Sigmoid colon (tissue), 7 donors: ENCODE results near the gene CYP2F1. TPM values are rescaled to one million over a fixed set of nuclear protein-coding genes. Genes with fewer than 3 reads are reported as not detected.

Experiments
- DNase-seq: peaks from one replicate; pipeline ENCODE4 v3.0.0-alpha.2; 2019
- H3K27ac ChIP-seq, 4 donors: fragments of 200-600 bp; sonication (generic); one replicate each; pipeline ENCODE4 v1.5.1; 2016 to 2019; ENCODE audit warnings: mild to moderate bottlenecking in 1 of 4
- H3K27me3 ChIP-seq, 3 donors: fragments of 200-600 bp; sonication (generic); one replicate each; pipeline ENCODE4 v1.5.1; 2019; ENCODE audit warnings: mild to moderate bottlenecking in 1 of 3
- H3K36me3 ChIP-seq, 4 donors: fragments of 200-600 bp; sonication (generic); one replicate each; pipeline ENCODE4 v1.5.1; 2016 to 2019
- H3K4me1 ChIP-seq, 4 donors: fragments of 200-600 bp; sonication (generic); one replicate each; pipeline ENCODE4 v1.5.1; 2017 to 2019
- H3K4me3 ChIP-seq, 4 donors: fragments of 200-600 bp; sonication (generic); one replicate each; pipeline ENCODE4 v1.5.1; 2017 to 2019; ENCODE audit warnings: mild to moderate bottlenecking in 2 of 4, moderate library complexity in 1 of 4
- H3K9me3 ChIP-seq, 4 donors: fragments of 200-600 bp in 3 of 4; sonication (generic) in 3 of 4; one replicate each; pipeline versions ENCODE4 v1.5.1 to v1.6.1; 2013 to 2019
- CTCF ChIP-seq, 4 experiments: fragments of 450-650 bp in 3 of 4; fragments of 200-600 bp in 1 of 4; IDR thresholded peaks; one replicate each; pipeline ENCODE4 v1.5.1; 2016 to 2019; ENCODE audit warnings: antibody characterized with exemption in 4 of 4, mild to moderate bottlenecking in 3 of 4, moderate library complexity in 2 of 4
- EP300 ChIP-seq, 4 donors: sonication (generic); formaldehyde crosslinking; IDR thresholded peaks; one replicate each; pipeline ENCODE4 v1.6.1; 2017; ENCODE audit warnings: antibody characterized with exemption in 4 of 4
- POLR2A ChIP-seq, 2 donors: fragments of 450-650 bp; IDR thresholded peaks; one replicate each; pipeline ENCODE4 v1.6.1; 2016; ENCODE audit warnings: antibody characterized with exemption in 2 of 2, mild to moderate bottlenecking in 2 of 2, moderate library complexity in 2 of 2
- POLR2AphosphoS5 ChIP-seq, 4 donors: sonication (generic); formaldehyde crosslinking; IDR thresholded peaks; one replicate each; pipeline ENCODE4 v1.6.1; 2017; ENCODE audit warnings: antibody characterized with exemption in 4 of 4
- WGBS, 2 donors: extraction: QIAGEN DNeasy Blood & Tissue Kit; methylation state at CpG; one replicate each; pipeline ENCODE4 v1.1.7; 2013; 5-methylcytosine and 5-hydroxymethylcytosine counted together
- intact Hi-C: fragments of 100-400 bp; cut with DNase I; formaldehyde crosslinking; loops from one replicate; pipeline ENCODE4 v1.15.1; 2023
- polyA plus RNA-seq, 3 donors: library from polyadenylated mRNA; stranded (reverse); fragments of 200-250 nt; gene quantifications; one replicate each; pipeline ENCODE4 v1.2.3, GENCODE V29; 2013
- total RNA-seq, 4 donors: library from RNA; depleted of rRNA; stranded (reverse); fragments of >200 nt; gene quantifications; one replicate each; pipeline ENCODE4 v1.1.0, GENCODE V29; 2016
- donor health status: healthy with polysubstance abuse.
- donor health status: Bipolar disorder and iron deficiency.
- donor health status: healthy.

CYP2F1 gene
- total and polyA plus RNA-seq, 7 donors: not detected

GRCh38 chr19:41161903-41162302 is 47.7 kb downstream of the CYP2F1 start:
- Histone ChIP-seq H3K4me3 (no peak overlapping the region), H3K27ac (no peak overlapping the region), H3K36me3 (no peaks in the 10 kb centered on the region), H3K4me1 (no peaks in the 10 kb centered on the region), H3K9me3 (no peaks in the 10 kb centered on the region), H3K27me3 (no peaks in the 10 kb centered on the region)
- intact Hi-C loops: no loop called here
- no peak for TF ChIP-seq POLR2A (IDR thresholded peaks at IDR 0.05)
- no peak for TF ChIP-seq POLR2AphosphoS5 (IDR thresholded peaks at IDR 0.05)
- no peak for TF ChIP-seq CTCF (IDR thresholded peaks at IDR 0.05)
- no peak for TF ChIP-seq EP300 (IDR thresholded peaks at IDR 0.05)
- no peak for DNase-seq
- 96% methylated on average over 5 of the region's 5 CpGs for WGBS, 2 donors

GRCh38 chr19:41166944-41167804 is 52.9 kb downstream of the CYP2F1 start:
- Histone ChIP-seq H3K9me3 (no peaks in the 10 kb centered on the region), H3K27ac (no peak overlapping the region), H3K4me3 (no peak overlapping the region), H3K27me3 (no peaks in the 10 kb centered on the region), H3K36me3 (no peaks in the 10 kb centered on the region), H3K4me1 (no peaks in the 10 kb centered on the region)
- 23 to 72% methylated on average over 14 of the region's 14 CpGs for WGBS, 2 donors
- TF ChIP-seq CTCF (IDR thresholded peaks at IDR 0.05) (no peak), POLR2AphosphoS5 (IDR thresholded peaks at IDR 0.05) (no peak), POLR2A (IDR thresholded peaks at IDR 0.05) (no peak), EP300 (IDR thresholded peaks at IDR 0.05) (no peak)
- intact Hi-C loops: no loop called here
- DNase-seq: no peak

- intact Hi-C loops: no loop called here
- no peaks in the 10 kb centered on the region for H3K9me3 ChIP-seq
- no peak overlapping the region for H3K4me3 ChIP-seq
- H3K36me3 ChIP-seq: no peaks in the 10 kb centered on the region
- no peak for DNase-seq
- H3K27ac ChIP-seq: no peak overlapping the region
- TF ChIP-seq POLR2A (IDR thresholded peaks at IDR 0.05) (no peak), CTCF (IDR thresholded peaks at IDR 0.05) (no peak), POLR2AphosphoS5 (IDR thresholded peaks at IDR 0.05) (no peak), EP300 (IDR thresholded peaks at IDR 0.05) (no peak)
- H3K4me1 ChIP-seq: peaks cover 0 to 17% (median 12%) of the 10 kb centered on the region in 4 donors
- no peaks in the 10 kb centered on the region for H3K27me3 ChIP-seq
- 34 to 60% methylated on average over 6 of the region's 6 CpGs for WGBS, 2 donors
These were observed 58.3 kb downstream of the CYP2F1 start for GRCh38 chr19:41172297-41173164.

- H3K4me3 ChIP-seq: no peak overlapping the region
- H3K9me3 ChIP-seq: no peaks in the 10 kb centered on the region
- intact Hi-C loops: no loop called here
- H3K27me3 ChIP-seq: no peaks in the 10 kb centered on the region
- no peak for TF ChIP-seq EP300 (IDR thresholded peaks at IDR 0.05)
- no peak for TF ChIP-seq CTCF (IDR thresholded peaks at IDR 0.05)
- no peak for TF ChIP-seq POLR2A (IDR thresholded peaks at IDR 0.05)
- no peak for TF ChIP-seq POLR2AphosphoS5 (IDR thresholded peaks at IDR 0.05)
- H3K4me1 ChIP-seq: peaks cover 0 to 17% (median 12%) of the 10 kb centered on the region in 4 donors
- no peaks in the 10 kb centered on the region for H3K36me3 ChIP-seq
- no peak for DNase-seq
- no peak overlapping the region for H3K27ac ChIP-seq
- 21 to 69% methylated on average over 15 of the region's 15 CpGs for WGBS, 2 donors
These were observed 60.2 kb downstream of the CYP2F1 start for GRCh38 chr19:41174297-41174928.
